Measurements from ENCODE around the gene MREG. TPM values are rescaled to one million over a fixed set of nuclear protein-coding genes. Genes with fewer than 3 reads are reported as not detected.

Gene MREG
- total RNA-seq, 3 donors from 2014 or later (not counting 1 experiment from before 2014, with no cell fraction given): 4.0 to 9.8 (median 6.8) TPM

GRCh38 chr2:215907147-215907546 lies 106.2 kb downstream of the MREG start:
- Histone ChIP-seq H3K36me3 (ENCODE audit: control insufficient read depth, insufficient read depth, low read length) (no peaks in the 10 kb centered on the region), H3K9me3 (ENCODE audit: control insufficient read depth, insufficient read depth, low read length) (no peaks in the 10 kb centered on the region), H3K4me1 (ENCODE audit: control insufficient read depth, insufficient read depth, low read length) (no peaks in the 10 kb centered on the region), H3K27ac (ENCODE audit: low read length) (no peak overlapping the region), H3K27me3 (ENCODE audit: control insufficient read depth, insufficient read depth, low read length) (peaks cover 3% of the 10 kb centered on the region), H3K4me3 (ENCODE audit: low read length) (no peak overlapping the region)
- Mint-ChIP-seq H3K27ac (no peak overlapping the region), H3K4me3 (no peak overlapping the region), H3K9me3 (no peaks in the 10 kb centered on the region), H3K27me3 (ENCODE audit: low read depth in 2 of 2) (peaks cover 15 to 45% of the 10 kb centered on the region in 2 donors), H3K4me1 (no peaks in the 10 kb centered on the region), H3K36me3 (no peaks in the 10 kb centered on the region)
- TF ChIP-seq CTCF (IDR thresholded peaks at IDR 0.05): no peak
- no peak for DNase-seq
- WGBS (ENCODE audit: insufficient coverage): 92% methylated on average over 9 of the region's 9 CpGs
- ATAC-seq: no peak
- intact Hi-C loops (cut with micrococcal nuclease): no loop called here

- H3K27ac ChIP-seq (ENCODE audit: low read length): no peak overlapping the region
- H3K36me3 ChIP-seq (ENCODE audit: control insufficient read depth, insufficient read depth, low read length): no peaks in the 10 kb centered on the region
- peaks cover 18 to 49% of the 10 kb centered on the region in 2 donors for H3K27me3 Mint-ChIP-seq (ENCODE audit: low read depth in 2 of 2)
- H3K27ac Mint-ChIP-seq: no peak overlapping the region
- H3K4me1 ChIP-seq (ENCODE audit: control insufficient read depth, insufficient read depth, low read length): no peaks in the 10 kb centered on the region
- H3K9me3 ChIP-seq (ENCODE audit: control insufficient read depth, insufficient read depth, low read length): no peaks in the 10 kb centered on the region
- no peak for TF ChIP-seq CTCF (IDR thresholded peaks at IDR 0.05)
- H3K36me3 Mint-ChIP-seq: no peaks in the 10 kb centered on the region
- intact Hi-C loops (cut with micrococcal nuclease): no loop called here
- H3K4me3 Mint-ChIP-seq: no peak overlapping the region
- H3K4me1 Mint-ChIP-seq: no peaks in the 10 kb centered on the region
- no peak overlapping the region for H3K4me3 ChIP-seq (ENCODE audit: low read length)
- ATAC-seq (no peak), DNase-seq (no peak)
- no peaks in the 10 kb centered on the region for H3K9me3 Mint-ChIP-seq
- peaks cover 3% of the 10 kb centered on the region for H3K27me3 ChIP-seq (ENCODE audit: control insufficient read depth, insufficient read depth, low read length)
Measured at GRCh38 chr2:215906458-215906857, 106.9 kb downstream of the MREG start.

GRCh38 chr2:215905691-215906090 lies 107.7 kb downstream of the MREG start:
- no peak overlapping the region for H3K4me3 Mint-ChIP-seq
- no peaks in the 10 kb centered on the region for H3K36me3 Mint-ChIP-seq
- peaks cover 3% of the 10 kb centered on the region for H3K27me3 ChIP-seq (ENCODE audit: control insufficient read depth, insufficient read depth, low read length)
- no peaks in the 10 kb centered on the region for H3K9me3 ChIP-seq (ENCODE audit: control insufficient read depth, insufficient read depth, low read length)
- ATAC-seq (no peak), DNase-seq (no peak)
- H3K27ac ChIP-seq (ENCODE audit: low read length): no peak overlapping the region
- H3K36me3 ChIP-seq (ENCODE audit: control insufficient read depth, insufficient read depth, low read length): no peaks in the 10 kb centered on the region
- WGBS (ENCODE audit: insufficient coverage): 71% methylated on average over 5 of the region's 5 CpGs
- H3K4me1 ChIP-seq (ENCODE audit: control insufficient read depth, insufficient read depth, low read length): no peaks in the 10 kb centered on the region
- intact Hi-C loops (cut with micrococcal nuclease): no loop called here
- no peak for TF ChIP-seq CTCF (IDR thresholded peaks at IDR 0.05)
- H3K27me3 Mint-ChIP-seq (ENCODE audit: low read depth in 2 of 2): peaks cover 21 to 55% of the 10 kb centered on the region in 2 donors
- peaks cover 5% of the 10 kb centered on the region in 2 donors for H3K4me1 Mint-ChIP-seq
- H3K9me3 Mint-ChIP-seq: no peaks in the 10 kb centered on the region
- no peak overlapping the region for H3K4me3 ChIP-seq (ENCODE audit: low read length)
- H3K27ac Mint-ChIP-seq: no peak overlapping the region

- Mint-ChIP-seq H3K9me3 (no peaks in the 10 kb centered on the region), H3K27ac (no peak overlapping the region), H3K36me3 (no peaks in the 10 kb centered on the region), H3K4me3 (no peak overlapping the region), H3K4me1 (peaks cover 5% of the 10 kb centered on the region in 2 donors), H3K27me3 (ENCODE audit: low read depth in 2 of 2) (peaks cover 16 to 43% of the 10 kb centered on the region in 2 donors)
- H3K9me3 ChIP-seq (ENCODE audit: control insufficient read depth, insufficient read depth, low read length): no peaks in the 10 kb centered on the region
- no peaks in the 10 kb centered on the region for H3K36me3 ChIP-seq (ENCODE audit: control insufficient read depth, insufficient read depth, low read length)
- 89% methylated on average over 5 of the region's 5 CpGs for WGBS (ENCODE audit: insufficient coverage)
- H3K4me1 ChIP-seq (ENCODE audit: control insufficient read depth, insufficient read depth, low read length): no peaks in the 10 kb centered on the region
- no peak for TF ChIP-seq CTCF (IDR thresholded peaks at IDR 0.05)
- no peak for DNase-seq
- H3K27me3 ChIP-seq (ENCODE audit: control insufficient read depth, insufficient read depth, low read length): peaks cover 3% of the 10 kb centered on the region
- no peak overlapping the region for H3K4me3 ChIP-seq (ENCODE audit: low read length)
- intact Hi-C loops (cut with micrococcal nuclease): no loop called here
- no peak overlapping the region for H3K27ac ChIP-seq (ENCODE audit: low read length)
- ATAC-seq: no peak
Measured at GRCh38 chr2:215904101-215904500, 109.2 kb downstream of the MREG start.
